Adipocyte (in vitro differentiated cells): Measurements from ENCODE around the gene GPR18.

Experiments
- DNase-seq: peaks from one replicate; pipeline ENCODE4 v3.0.0-alpha.2; 2015; ENCODE audit warnings: low read depth
- H3K27me3 ChIP-seq: replicated peaks from 2 replicates; pipeline ENCODE4 v1.7.0; 2013; ENCODE audit warnings: mild to moderate bottlenecking, low read length, moderate library complexity; ENCODE audit not compliant: control insufficient read depth, insufficient read depth
- H3K36me3 ChIP-seq: 2 replicates; pipeline ENCODE4 v1.7.0; 2013; ENCODE audit warnings: low read length, mild to moderate bottlenecking, moderate library complexity; ENCODE audit not compliant: control insufficient read depth, insufficient read depth, severe bottlenecking
- H3K4me1 ChIP-seq: 2 replicates; pipeline ENCODE4 v1.7.0; 2013; ENCODE audit warnings: mild to moderate bottlenecking, low read length, moderate library complexity; ENCODE audit not compliant: control insufficient read depth, insufficient read depth
- H3K4me3 ChIP-seq: 2 replicates; pipeline ENCODE4 v1.7.0; 2013; ENCODE audit warnings: mild to moderate bottlenecking, low read length, moderate library complexity
- H3K9ac ChIP-seq: 2 replicates; pipeline ENCODE4 v1.7.0; 2013; ENCODE audit warnings: mild to moderate bottlenecking, low read length, moderate library complexity
- H3K9me3 ChIP-seq: 2 replicates; pipeline ENCODE4 v1.7.0; 2013; ENCODE audit warnings: mild to moderate bottlenecking, low read length, moderate library complexity; ENCODE audit not compliant: control insufficient read depth

The GPR18 gene

DNA sequence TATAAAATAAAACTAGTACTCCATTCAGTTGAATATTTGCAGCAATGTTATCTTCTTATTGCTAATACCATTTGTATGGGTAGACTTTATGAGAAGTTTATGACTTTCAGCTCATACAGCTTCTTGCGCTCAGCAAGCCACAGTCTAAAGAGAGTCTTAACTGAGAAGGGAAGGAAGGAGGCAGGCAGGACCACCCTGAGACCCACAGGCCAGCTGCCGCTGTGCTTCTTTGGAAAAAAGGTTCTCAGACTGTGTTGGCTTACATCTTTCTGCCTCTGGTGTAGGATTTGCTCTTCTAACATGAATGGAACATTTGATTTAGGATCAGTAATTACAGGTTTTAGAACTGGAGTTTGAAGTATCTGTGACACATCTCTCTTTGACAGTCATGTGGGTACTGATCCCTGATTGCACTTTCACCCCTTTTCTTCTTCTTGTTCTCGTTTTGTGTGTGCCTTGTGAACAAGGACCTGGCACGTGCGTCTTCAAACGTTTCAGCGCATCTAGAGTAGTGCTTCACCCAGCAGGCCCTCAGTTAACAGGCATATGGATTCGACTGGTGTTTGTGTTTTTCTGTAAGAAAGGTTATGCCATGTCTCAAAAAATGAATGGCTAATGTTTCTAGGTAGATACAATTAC is 7.1 kb upstream of the GPR18 start:
- Histone ChIP-seq H3K4me1 (peaks cover 28% of the 10 kb centered on the region), H3K9ac (peak overlapping the region; percentile 1), H3K4me3 (no peak overlapping the region), H3K36me3 (peaks cover 7% of the 10 kb centered on the region), H3K27me3 (no peaks in the 10 kb centered on the region), H3K9me3 (no peaks in the 10 kb centered on the region)
- DNase-seq, result no peak

DNA sequence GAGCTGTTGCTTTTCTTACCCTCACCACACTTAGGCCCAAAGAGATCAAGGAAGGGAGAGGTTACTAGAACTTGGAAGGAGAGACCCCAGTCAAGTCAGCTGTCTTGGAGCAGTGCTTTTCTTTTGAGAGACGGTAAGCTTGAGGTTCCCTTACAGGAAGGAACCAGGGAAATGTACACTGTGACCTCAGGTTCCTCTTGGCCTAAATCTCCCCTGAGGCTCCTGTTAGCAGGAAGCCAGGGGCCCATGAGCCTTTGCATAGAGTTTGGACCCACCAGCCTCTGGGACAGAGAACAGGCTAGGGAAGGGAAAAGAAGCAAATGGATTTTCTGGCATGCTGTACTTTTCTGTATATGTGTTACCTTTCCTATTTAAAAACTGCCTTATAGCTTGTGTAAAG is 5.9 kb upstream of the GPR18 start:
- H3K4me1 ChIP-seq, result peaks cover 28% of the 10 kb centered on the region
- peaks cover 7% of the 10 kb centered on the region for H3K36me3 ChIP-seq
- no peak overlapping the region for H3K4me3 ChIP-seq
- H3K9ac ChIP-seq, result no peak overlapping the region
- DNase-seq, result no peak
- no peaks in the 10 kb centered on the region for H3K27me3 ChIP-seq
- no peaks in the 10 kb centered on the region for H3K9me3 ChIP-seq

DNA sequence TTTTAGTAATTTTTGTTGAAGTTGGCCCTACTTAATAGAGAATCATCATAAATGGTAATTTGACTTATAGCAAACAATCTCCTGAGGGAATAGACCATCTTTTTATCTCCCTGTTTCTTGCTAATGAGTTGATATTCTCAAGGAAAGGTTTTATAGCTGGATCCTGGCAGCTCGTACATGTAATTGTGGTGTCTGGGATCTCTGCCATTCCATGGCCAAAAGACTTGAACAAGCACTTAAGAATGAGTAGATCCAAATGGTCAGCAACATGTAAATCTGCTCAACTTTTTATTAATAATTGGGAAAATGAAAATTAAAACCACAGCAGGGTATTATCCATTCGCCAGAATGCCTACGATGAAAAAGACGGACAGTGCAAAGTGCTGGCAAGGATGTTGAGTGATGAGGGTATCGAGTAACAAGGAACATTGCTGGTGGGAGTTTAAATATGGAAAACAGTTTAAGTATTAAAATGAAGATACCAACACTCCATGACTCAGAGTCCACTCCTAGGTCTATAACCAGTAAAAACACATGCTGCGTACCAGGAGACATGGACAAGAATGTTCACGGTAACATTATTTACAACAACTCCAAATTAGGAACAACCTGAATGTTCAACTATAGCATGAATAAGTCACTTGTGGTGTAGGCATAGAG is 5.1 kb upstream of the GPR18 start:
- Histone ChIP-seq H3K36me3 (peaks cover 7% of the 10 kb centered on the region), H3K4me1 (peaks cover 28% of the 10 kb centered on the region), H3K9ac (no peak overlapping the region), H3K9me3 (no peaks in the 10 kb centered on the region), H3K4me3 (no peak overlapping the region), H3K27me3 (no peaks in the 10 kb centered on the region)
- no peak for DNase-seq

DNA sequence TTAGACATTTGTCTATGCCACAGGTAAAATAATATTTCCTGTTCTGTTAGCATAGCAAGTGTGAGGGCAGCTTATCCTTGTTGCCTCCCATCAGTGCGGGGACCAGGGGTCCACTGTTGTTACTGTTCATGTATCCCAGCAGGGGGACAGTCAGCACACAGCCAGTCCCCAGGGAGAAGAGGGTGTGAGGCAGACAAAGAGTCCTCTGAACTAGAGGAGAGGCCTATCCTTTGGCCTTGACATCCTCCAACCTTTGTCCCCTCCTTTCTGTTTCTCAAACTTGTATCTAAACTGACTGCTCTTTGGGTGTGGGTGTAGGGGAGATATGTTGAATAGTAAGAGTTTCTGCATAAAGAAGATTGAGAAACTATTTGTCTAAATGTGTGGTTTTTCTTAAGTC is 2.9 kb upstream of the GPR18 start:
- H3K9me3 ChIP-seq, result no peaks in the 10 kb centered on the region
- no peak for DNase-seq

DNA sequence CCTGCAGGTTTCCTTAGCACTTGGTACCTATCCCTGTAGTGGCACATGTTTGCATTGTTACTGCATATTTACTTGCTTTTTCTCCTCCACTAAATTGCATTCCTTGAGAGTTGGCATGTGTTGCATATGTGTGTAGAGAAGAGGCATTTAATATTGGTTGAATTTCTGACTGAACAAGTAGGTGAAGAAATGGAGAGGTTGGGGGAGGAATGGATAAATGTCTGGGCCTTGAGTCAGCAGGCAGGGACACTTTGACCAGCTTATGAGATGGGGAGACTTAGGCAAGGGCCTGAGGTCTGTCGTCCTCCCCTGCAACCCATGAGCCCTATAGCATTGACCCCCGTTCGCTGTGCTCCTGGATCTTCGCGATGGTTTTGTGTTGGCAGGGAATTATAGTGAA is 2.0 kb upstream of the GPR18 start:
- H3K9ac ChIP-seq, result no peak overlapping the region
- peaks cover 10% of the 10 kb centered on the region for H3K36me3 ChIP-seq
- peaks cover 38% of the 10 kb centered on the region for H3K4me1 ChIP-seq
- H3K9me3 ChIP-seq, result no peaks in the 10 kb centered on the region
- no peak for DNase-seq
- no peaks in the 10 kb centered on the region for H3K27me3 ChIP-seq
- no peak overlapping the region for H3K4me3 ChIP-seq

More for the DNA sequence above, 2.9 kb upstream of the GPR18 start:
- Histone ChIP-seq H3K36me3 (peaks cover 4% of the 10 kb centered on the region), H3K4me1 (peaks cover 41% of the 10 kb centered on the region), H3K27me3 (no peaks in the 10 kb centered on the region), H3K9ac (no peak overlapping the region), H3K4me3 (no peak overlapping the region)

DNA sequence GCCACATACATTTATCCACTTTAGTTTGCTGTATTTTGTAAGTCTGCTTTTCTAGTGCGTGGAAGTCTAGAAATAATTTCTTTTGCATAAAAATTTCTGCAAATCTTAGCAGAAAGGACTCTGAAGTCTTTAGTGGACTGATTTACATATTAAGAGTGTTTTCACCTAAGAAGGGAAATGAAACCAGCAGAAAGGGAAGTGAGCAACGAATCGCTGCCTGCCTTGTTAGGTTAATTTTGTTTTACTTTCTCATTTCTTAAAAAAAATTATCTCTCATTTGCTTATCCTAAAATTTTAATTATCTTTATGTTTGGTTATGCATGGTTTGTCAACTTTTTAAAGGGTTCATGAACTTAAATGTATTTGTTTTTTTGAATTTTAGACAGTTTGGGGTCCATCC is 767 bp upstream of the GPR18 start:
- H3K9ac ChIP-seq, result no peak overlapping the region
- no peaks in the 10 kb centered on the region for H3K9me3 ChIP-seq
- peaks cover 31% of the 10 kb centered on the region for H3K4me1 ChIP-seq
- H3K4me3 ChIP-seq, result no peak overlapping the region
- H3K36me3 ChIP-seq, result peaks cover 17% of the 10 kb centered on the region
- no peak for DNase-seq
- H3K27me3 ChIP-seq, result no peaks in the 10 kb centered on the region

DNA sequence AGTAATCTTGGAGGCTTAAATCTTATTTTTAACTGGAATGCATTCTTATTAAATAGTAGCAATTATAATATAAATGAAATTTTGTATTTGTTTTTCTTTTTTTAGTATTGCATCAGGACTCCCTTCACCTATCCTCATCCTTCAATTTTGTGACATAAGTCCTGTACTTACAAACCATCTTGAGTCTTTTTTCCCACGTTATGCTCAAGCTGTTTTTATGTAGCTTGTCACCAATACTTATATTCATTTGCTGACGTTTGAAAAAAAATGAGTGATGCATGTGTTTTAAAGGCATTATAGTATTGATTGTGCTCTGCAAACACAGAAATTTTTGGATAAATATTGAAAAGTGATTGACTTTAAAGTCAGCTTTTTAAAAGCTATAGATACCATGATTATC is 888 bp downstream of the GPR18 start:
- Histone ChIP-seq H3K4me3 (no peak overlapping the region), H3K4me1 (peaks cover 30% of the 10 kb centered on the region), H3K9me3 (no peaks in the 10 kb centered on the region), H3K9ac (no peak overlapping the region), H3K27me3 (no peaks in the 10 kb centered on the region), H3K36me3 (peaks cover 17% of the 10 kb centered on the region)
- DNase-seq, result no peak

DNA sequence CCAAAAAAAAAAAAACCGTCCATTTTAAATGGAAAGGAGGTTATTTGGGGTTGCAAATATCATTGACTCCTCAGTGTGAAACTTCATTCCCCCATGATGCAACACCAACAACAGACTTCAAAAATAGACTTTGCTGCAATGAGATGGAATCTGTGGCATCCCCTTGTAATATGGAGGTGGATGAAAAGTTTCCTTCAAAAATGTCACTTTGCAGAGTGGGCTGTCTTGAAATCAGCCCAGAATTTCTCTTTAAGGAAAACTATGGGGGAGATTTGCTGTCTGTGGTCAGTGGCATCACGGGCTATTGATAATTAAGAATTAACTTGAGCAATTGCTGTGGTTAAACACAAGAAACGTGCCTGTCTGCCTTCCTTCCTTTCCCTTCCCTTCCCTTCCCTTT is 1.5 kb downstream of the GPR18 start:
- Histone ChIP-seq H3K4me1 (peaks cover 30% of the 10 kb centered on the region), H3K4me3 (no peak overlapping the region), H3K36me3 (peaks cover 17% of the 10 kb centered on the region), H3K9ac (no peak overlapping the region), H3K27me3 (no peaks in the 10 kb centered on the region), H3K9me3 (no peaks in the 10 kb centered on the region)
- peak; percentile 86 for DNase-seq

DNA sequence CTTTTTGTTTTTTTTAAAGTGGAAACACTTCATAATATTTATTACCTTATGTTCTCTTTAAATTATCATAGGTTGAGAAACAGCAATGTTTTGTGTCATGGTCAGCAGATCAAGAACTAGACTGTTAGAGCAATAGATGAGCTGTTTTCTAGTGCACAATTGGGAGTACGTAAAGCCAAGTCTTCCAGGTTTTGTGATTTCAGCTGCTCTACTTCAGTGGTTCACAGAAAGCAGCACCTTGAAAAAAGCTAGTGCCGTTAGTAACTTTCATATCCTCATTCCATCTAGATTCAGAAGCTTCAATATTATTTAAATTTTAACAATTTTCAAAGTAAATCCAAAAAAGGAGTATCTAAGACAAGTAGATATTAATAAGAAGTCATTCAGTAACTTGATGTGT is 1.9 kb downstream of the GPR18 start:
- no peak for DNase-seq
- H3K27me3 ChIP-seq, result no peaks in the 10 kb centered on the region
- no peak overlapping the region for H3K9ac ChIP-seq
- peaks cover 13% of the 10 kb centered on the region for H3K36me3 ChIP-seq
- peaks cover 26% of the 10 kb centered on the region for H3K4me1 ChIP-seq
- H3K9me3 ChIP-seq, result no peaks in the 10 kb centered on the region
- H3K4me3 ChIP-seq, result no peak overlapping the region

DNA sequence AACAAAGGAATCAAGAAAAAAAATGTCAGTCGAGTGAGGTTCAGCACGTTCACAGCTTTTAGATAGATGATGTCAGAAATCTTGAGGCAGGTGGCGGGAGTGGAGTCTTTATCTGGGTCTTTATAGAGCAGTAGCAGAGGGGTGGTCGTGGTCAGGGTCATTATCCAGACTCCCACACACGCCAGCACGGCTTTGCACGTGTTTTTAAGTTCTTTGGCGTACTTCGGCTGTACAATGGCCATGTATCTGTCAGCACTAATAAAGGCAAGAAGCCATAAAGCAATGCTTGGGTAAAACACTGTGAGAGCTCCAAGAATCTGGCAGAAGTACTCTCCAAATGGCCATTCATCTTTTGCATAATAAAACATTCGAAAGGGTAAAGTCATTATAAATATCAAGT is 2.9 kb downstream of the GPR18 start:
- peaks cover 19% of the 10 kb centered on the region for H3K4me1 ChIP-seq
- H3K36me3 ChIP-seq, result peaks cover 13% of the 10 kb centered on the region
- no peaks in the 10 kb centered on the region for H3K27me3 ChIP-seq
- no peaks in the 10 kb centered on the region for H3K9me3 ChIP-seq
- no peak for DNase-seq
- H3K4me3 ChIP-seq, result no peak overlapping the region
- H3K9ac ChIP-seq, result no peak overlapping the region

DNA sequence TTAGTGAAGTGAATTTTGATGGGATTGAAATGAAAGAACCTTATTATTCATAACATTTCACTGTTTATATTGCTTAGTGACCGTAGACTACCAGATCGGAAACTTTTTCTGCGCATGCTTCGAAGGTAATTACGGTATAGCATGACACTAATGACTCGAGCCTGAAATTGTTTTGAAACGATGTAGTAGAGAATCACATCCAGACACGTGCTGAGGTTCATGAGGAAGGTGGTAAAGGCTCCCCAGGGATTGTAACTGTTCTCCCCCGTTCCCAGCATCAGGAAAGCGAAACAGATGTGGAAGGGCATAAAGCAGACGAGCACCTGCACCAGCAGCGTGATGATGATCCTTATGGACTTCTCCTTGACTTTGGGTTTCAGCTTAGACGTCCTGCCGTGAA is 3.3 kb downstream of the GPR18 start:
- H3K27me3 ChIP-seq, result no peaks in the 10 kb centered on the region
- DNase-seq, result no peak
- peaks cover 15% of the 10 kb centered on the region for H3K4me1 ChIP-seq
- H3K9ac ChIP-seq, result no peak overlapping the region
- no peaks in the 10 kb centered on the region for H3K9me3 ChIP-seq
- H3K4me3 ChIP-seq, result no peak overlapping the region
- peaks cover 13% of the 10 kb centered on the region for H3K36me3 ChIP-seq

DNA sequence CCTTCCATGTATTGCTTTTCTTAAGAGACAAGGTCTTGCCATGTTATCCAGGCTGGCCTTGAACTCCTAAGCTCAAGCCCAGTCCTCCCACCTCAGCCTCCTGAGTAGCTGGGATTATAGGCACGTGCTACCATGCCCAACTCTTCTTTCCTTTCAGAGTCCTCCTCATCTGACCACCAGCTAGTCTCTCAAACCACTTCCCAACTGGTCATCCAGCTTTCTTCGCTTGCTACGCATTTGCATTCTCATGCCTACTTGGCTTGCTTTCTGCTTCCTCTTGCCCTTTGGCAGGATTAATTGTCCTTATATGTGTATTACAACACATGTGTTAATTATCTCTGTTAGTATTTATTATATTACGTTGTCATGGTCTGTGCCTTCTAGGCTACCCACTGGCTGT is 6.3 kb downstream of the GPR18 start:
- Histone ChIP-seq H3K9ac (no peak overlapping the region), H3K4me3 (no peak overlapping the region), H3K9me3 (no peaks in the 10 kb centered on the region), H3K4me1 (peaks cover 9% of the 10 kb centered on the region), H3K27me3 (no peaks in the 10 kb centered on the region), H3K36me3 (peaks cover 23% of the 10 kb centered on the region)
- no peak for DNase-seq
